Choroid plexus epithelial cell (primary cell): ENCODE results near the gene MAGOHB.

Experiments used
- DNase-seq: peaks from one replicate; pipeline ENCODE4 v3.0.0-alpha.2; 2010; ENCODE audit warnings: low read depth
- H3K4me3 ChIP-seq: 2 replicates; pipeline ENCODE4 v1.5.1; 2011; ENCODE audit warnings: low read depth, mild to moderate bottlenecking, control low read depth, low read length, moderate library complexity
- CTCF ChIP-seq: conservative IDR thresholded peaks from 2 replicates; pipeline ENCODE4 v1.5.1; 2011; ENCODE audit warnings: low read depth, mild to moderate bottlenecking, control low read depth, inconsistent platforms, low read length, moderate library complexity

Gene MAGOHB

GRCh38 chr12:10624605-10625004 lies 11.2 kb upstream of the MAGOHB start:
- TF ChIP-seq CTCF, result no peak
- DNase-seq, result no peak
- H3K4me3 ChIP-seq, result no peak overlapping the region

GRCh38 chr12:10623131-10623530 lies 9.7 kb upstream of the MAGOHB start:
- no peak for TF ChIP-seq CTCF

GRCh38 chr12:10621278-10621677 lies 7.9 kb upstream of the MAGOHB start:
- H3K4me3 ChIP-seq, result no peak overlapping the region
- no peak for DNase-seq
- TF ChIP-seq CTCF, result no peak

More at GRCh38 chr12:10623131-10623530, 9.7 kb upstream of the MAGOHB start:
- no peak for DNase-seq
- no peak overlapping the region for H3K4me3 ChIP-seq

GRCh38 chr12:10620078-10620779 lies 6.8 kb upstream of the MAGOHB start:
- no peak for TF ChIP-seq CTCF
- no peak overlapping the region for H3K4me3 ChIP-seq
- no peak for DNase-seq

- H3K4me3 ChIP-seq, result no peak overlapping the region
- peak; percentile 53 for DNase-seq
- TF ChIP-seq CTCF, result no peak
Measured at GRCh38 chr12:10618338-10618987, 5.1 kb upstream of the MAGOHB start.

- no peak for DNase-seq
- no peak overlapping the region for H3K4me3 ChIP-seq
- TF ChIP-seq CTCF, result no peak
Measured at GRCh38 chr12:10617863-10618262, 4.5 kb upstream of the MAGOHB start.

GRCh38 chr12:10615532-10615931 lies 2.1 kb upstream of the MAGOHB start:
- no peak for DNase-seq
- H3K4me3 ChIP-seq, result no peak overlapping the region
- TF ChIP-seq CTCF, result no peak
